HG02840 (cell line): ENCODE results near the gene VSX1.

Experiments
- ATAC-seq: cut with Tn5 transposase; IDR thresholded peaks from one replicate; pipeline ENCODE4 v1.9.1; 2021; ENCODE audit warnings: mild to moderate bottlenecking, moderate library complexity, moderate number of reproducible peaks; ENCODE audit not compliant: unreplicated experiment, low FRiP score

The VSX1 gene

GRCh38 chr20:25067102-25067987 lies 14.6 kb downstream of the VSX1 start:
- no peak for ATAC-seq

- ATAC-seq, result no peak
These were observed 15.6 kb downstream of the VSX1 start for GRCh38 chr20:25066386-25066785.

GRCh38 chr20:25065625-25066338 lies 16.2 kb downstream of the VSX1 start:
- ATAC-seq, result no peak

- ATAC-seq, result no peak
These were observed 16.8 kb downstream of the VSX1 start for GRCh38 chr20:25065072-25065624.

- ATAC-seq, result no peak
These were observed 17.3 kb downstream of the VSX1 start for GRCh38 chr20:25064561-25065071.

- ATAC-seq, result no peak
These were observed 18.0 kb downstream of the VSX1 start for GRCh38 chr20:25063981-25064380.

- no peak for ATAC-seq
These were observed 18.4 kb downstream of the VSX1 start for GRCh38 chr20:25063546-25063945.

- ATAC-seq, result no peak
These were observed 19.1 kb downstream of the VSX1 start for GRCh38 chr20:25062841-25063240.

- ATAC-seq, result no peak
These were observed 20.0 kb downstream of the VSX1 start for GRCh38 chr20:25061821-25062530.

GRCh38 chr20:25061103-25061799 lies 20.7 kb downstream of the VSX1 start:
- no peak for ATAC-seq

GRCh38 chr20:25059866-25060465 lies 22.0 kb downstream of the VSX1 start:
- ATAC-seq, result no peak

GRCh38 chr20:25058847-25059810 lies 22.8 kb downstream of the VSX1 start:
- no peak for ATAC-seq

- ATAC-seq, result peak; percentile 53
These were observed 23.7 kb downstream of the VSX1 start, which contains the start of gene ACSS1 for GRCh38 chr20:25058051-25058846. TSS of gene ACSS1 (minus strand) at chr20:25058139. CDS start at chr20:25058102, 37 bp downstream.

- ATAC-seq, result peak; percentile 29
These were observed 24.5 kb downstream of the VSX1 start for GRCh38 chr20:25057234-25058050.

- ATAC-seq, result no peak
These were observed 25.2 kb downstream of the VSX1 start for GRCh38 chr20:25056690-25057233.

GRCh38 chr20:25055711-25056495 lies 26.0 kb downstream of the VSX1 start:
- ATAC-seq, result no peak
